ENCODE measurements around the gene PPARG. TPM values are rescaled to one million over a fixed set of nuclear protein-coding genes. Genes with fewer than 3 reads are reported as not detected.

PPARG gene
- total RNA-seq, 1 donor from 2014 or later, result 128 TPM

GRCh38 chr3:12316729-12317351 lies 28.0 kb downstream of the PPARG start:
- DNase-seq (no peak), ATAC-seq (peak in 1 of 2 donors; percentile 20)
- H3K4me3 ChIP-seq, result no peak overlapping the region

DNA sequence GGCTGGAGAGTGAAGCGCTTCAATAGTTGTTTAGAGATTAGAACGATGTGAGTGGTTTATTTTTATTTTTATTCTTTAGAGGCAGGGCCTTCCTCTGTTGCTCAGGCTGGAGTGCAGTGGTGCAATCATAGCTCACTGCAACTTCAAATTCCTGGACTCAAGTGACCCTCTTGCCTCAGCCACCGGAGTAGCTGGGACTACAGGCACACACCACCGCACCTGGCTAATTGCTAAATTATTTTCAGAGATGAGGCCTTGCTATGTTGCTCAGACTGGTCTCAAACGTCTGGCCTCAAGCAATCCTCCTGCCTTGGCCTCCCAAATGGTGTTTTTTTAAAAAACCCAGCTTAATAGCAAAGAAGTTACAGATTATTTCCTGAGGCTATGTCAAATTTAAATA lies 29.0 kb downstream of the PPARG start:
- peak; percentile 81 to 87 for ATAC-seq
- TF ChIP-seq, protein P1, sequence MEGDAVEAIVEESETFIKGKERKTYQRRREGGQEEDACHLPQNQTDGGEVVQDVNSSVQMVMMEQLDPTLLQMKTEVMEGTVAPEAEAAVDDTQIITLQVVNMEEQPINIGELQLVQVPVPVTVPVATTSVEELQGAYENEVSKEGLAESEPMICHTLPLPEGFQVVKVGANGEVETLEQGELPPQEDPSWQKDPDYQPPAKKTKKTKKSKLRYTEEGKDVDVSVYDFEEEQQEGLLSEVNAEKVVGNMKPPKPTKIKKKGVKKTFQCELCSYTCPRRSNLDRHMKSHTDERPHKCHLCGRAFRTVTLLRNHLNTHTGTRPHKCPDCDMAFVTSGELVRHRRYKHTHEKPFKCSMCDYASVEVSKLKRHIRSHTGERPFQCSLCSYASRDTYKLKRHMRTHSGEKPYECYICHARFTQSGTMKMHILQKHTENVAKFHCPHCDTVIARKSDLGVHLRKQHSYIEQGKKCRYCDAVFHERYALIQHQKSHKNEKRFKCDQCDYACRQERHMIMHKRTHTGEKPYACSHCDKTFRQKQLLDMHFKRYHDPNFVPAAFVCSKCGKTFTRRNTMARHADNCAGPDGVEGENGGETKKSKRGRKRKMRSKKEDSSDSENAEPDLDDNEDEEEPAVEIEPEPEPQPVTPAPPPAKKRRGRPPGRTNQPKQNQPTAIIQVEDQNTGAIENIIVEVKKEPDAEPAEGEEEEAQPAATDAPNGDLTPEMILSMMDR (IDR thresholded peaks at IDR 0.05), result no peak

More at GRCh38 chr3:12316729-12317351, 28.0 kb downstream of the PPARG start:
- TF ChIP-seq, protein P1 (IDR thresholded peaks at IDR 0.05), result no peak
- Histone ChIP-seq H3K27ac (no peak overlapping the region), H3K36me3 (no peaks in the 10 kb centered on the region), H3K9me3 (no peaks in the 10 kb centered on the region), H3K27me3 (ENCODE audit: low read depth) (no peaks in the 10 kb centered on the region), H3K4me1 (peaks cover 10% of the 10 kb centered on the region)
- intact Hi-C loops (cut with DNase I), result no loop called here

GRCh38 chr3:12318758-12319621 lies 30.1 kb downstream of the PPARG start:
- H3K4me3 ChIP-seq, result no peak overlapping the region
- TF ChIP-seq, protein P1 (IDR thresholded peaks at IDR 0.05), result no peak
- no peaks in the 10 kb centered on the region for H3K27me3 ChIP-seq (ENCODE audit: low read depth)
- H3K27ac ChIP-seq, result no peak overlapping the region
- ATAC-seq (peak in 1 of 2 donors; percentile 6), DNase-seq (no peak)
- H3K36me3 ChIP-seq, result no peaks in the 10 kb centered on the region
- H3K4me1 ChIP-seq, result peaks cover 10% of the 10 kb centered on the region
- intact Hi-C loops (cut with DNase I), result no loop called here
- H3K9me3 ChIP-seq, result no peaks in the 10 kb centered on the region

More for the DNA sequence above, 29.0 kb downstream of the PPARG start:
- Histone ChIP-seq H3K27ac (no peak overlapping the region), H3K4me1 (peaks cover 10% of the 10 kb centered on the region), H3K27me3 (ENCODE audit: low read depth) (no peaks in the 10 kb centered on the region), H3K36me3 (no peaks in the 10 kb centered on the region), H3K4me3 (no peak overlapping the region), H3K9me3 (no peaks in the 10 kb centered on the region)
- intact Hi-C loops (cut with DNase I), result no loop called here
- DNase-seq, result peak; percentile 51

DNA sequence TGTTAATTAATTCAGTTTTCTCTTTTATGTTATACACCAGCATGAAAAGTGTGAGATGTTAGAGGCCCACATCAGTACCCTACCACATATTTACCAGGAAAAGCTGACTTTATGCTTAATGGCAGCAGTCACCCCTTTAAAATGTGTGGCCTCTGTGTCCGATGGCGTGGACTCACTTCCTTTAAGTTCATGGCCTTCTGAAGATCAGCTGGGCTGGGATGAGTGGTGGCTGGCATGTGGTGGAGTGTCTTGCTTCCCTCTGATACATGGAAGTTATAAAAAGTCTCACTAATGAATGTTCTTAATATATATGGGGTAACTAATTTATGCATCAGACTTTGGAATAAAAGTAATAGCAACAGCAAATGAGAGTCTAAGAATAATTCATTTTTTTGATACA lies 32.1 kb downstream of the PPARG start:
- intact Hi-C loops (cut with DNase I), result no loop called here
- TF ChIP-seq, protein P1 (IDR thresholded peaks at IDR 0.05), result no peak
- Histone ChIP-seq H3K27me3 (ENCODE audit: low read depth) (no peaks in the 10 kb centered on the region), H3K27ac (no peak overlapping the region), H3K4me1 (peaks cover 10% of the 10 kb centered on the region), H3K4me3 (no peak overlapping the region), H3K36me3 (no peaks in the 10 kb centered on the region), H3K9me3 (no peaks in the 10 kb centered on the region)
- ATAC-seq, result no peak
- DNase-seq, result no peak

- peaks cover 7% of the 10 kb centered on the region for H3K4me1 ChIP-seq
- no peaks in the 10 kb centered on the region for H3K36me3 ChIP-seq
- ATAC-seq (no peak), DNase-seq (no peak)
- intact Hi-C loops (cut with DNase I), result no loop called here
- no peaks in the 10 kb centered on the region for H3K27me3 ChIP-seq (ENCODE audit: low read depth)
- no peak overlapping the region for H3K4me3 ChIP-seq
- H3K27ac ChIP-seq, result no peak overlapping the region
- no peaks in the 10 kb centered on the region for H3K9me3 ChIP-seq
- TF ChIP-seq, protein P1 (IDR thresholded peaks at IDR 0.05), result no peak
Observed at GRCh38 chr3:12323237-12323636, 34.4 kb downstream of the PPARG start.

Data from lower lobe of right lung (tissue), 2 donors.